RWPE2 (cell line): Measurements from ENCODE around the gene ITPR3.

Experiments
- ATAC-seq: fragments of 200-7000 bp; cut with Tn5 transposase; 3 replicates; pipeline ENCODE4 v1.9.1; 2021; ENCODE audit warnings: low read depth
- DNase-seq: peaks from one replicate; pipeline ENCODE4 v3.0.0-alpha.2; 2020; ENCODE audit warnings: low spot score
- H3K27ac ChIP-seq: fragments of 450-650 bp; 2 replicates; pipeline ENCODE4 v1.5.1; 2017; ENCODE audit warnings: mild to moderate bottlenecking; ENCODE audit not compliant: poor library complexity, severe bottlenecking
- H3K27me3 ChIP-seq: fragments of 250-450 bp; sonication (Bioruptor Pico); 2 replicates; pipeline ENCODE4 v1.5.1; 2021; ENCODE audit warnings: mild to moderate bottlenecking, moderate library complexity; ENCODE audit not compliant: insufficient read depth, poor library complexity, severe bottlenecking
- H3K36me3 ChIP-seq: fragments of 250-450 bp; sonication (Bioruptor Pico); 2 replicates; pipeline ENCODE4 v1.5.1; 2020; ENCODE audit warnings: low read depth, mild to moderate bottlenecking, moderate library complexity
- H3K4me1 ChIP-seq: fragments of 250-450 bp; sonication (Bioruptor Pico); 2 replicates; pipeline ENCODE4 v1.5.1; 2021; ENCODE audit warnings: mild to moderate bottlenecking, moderate library complexity; ENCODE audit not compliant: insufficient read depth, poor library complexity, severe bottlenecking
- H3K4me3 ChIP-seq: fragments of 250-450 bp; sonication (Bioruptor Pico); 2 replicates; pipeline ENCODE4 v1.5.1; 2021; ENCODE audit warnings: mild to moderate bottlenecking, moderate library complexity; ENCODE audit not compliant: severe bottlenecking
- H3K9me3 ChIP-seq: fragments of 250-450 bp; sonication (Bioruptor Pico); 2 replicates; pipeline ENCODE4 v1.5.1; 2021; ENCODE audit warnings: mild to moderate bottlenecking, moderate library complexity; ENCODE audit not compliant: severe bottlenecking
- CTCF ChIP-seq: fragments of 450-650 bp; IDR thresholded peaks from one replicate; pipeline ENCODE4 v1.5.1; 2017; ENCODE audit warnings: mild to moderate bottlenecking, moderate library complexity; ENCODE audit not compliant: poor library complexity, severe bottlenecking

Gene ITPR3

GRCh38 chr6:33599413-33599938, 21.6 kb upstream of the ITPR3 start:
- Histone ChIP-seq H3K27ac (peak overlapping the region; percentile 64), H3K4me1 (peaks cover 12% of the 10 kb centered on the region), H3K4me3 (no peak overlapping the region), H3K9me3 (no peaks in the 10 kb centered on the region), H3K36me3 (no peaks in the 10 kb centered on the region), H3K27me3 (no peaks in the 10 kb centered on the region)
- DNase-seq (no peak), ATAC-seq (peak; percentile 74)
- no peak for TF ChIP-seq CTCF

GRCh38 chr6:33600761-33601160, 20.4 kb upstream of the ITPR3 start:
- H3K4me1 ChIP-seq = peaks cover 12% of the 10 kb centered on the region
- no peak overlapping the region for H3K4me3 ChIP-seq
- H3K27ac ChIP-seq = peak overlapping the region; percentile 64
- H3K27me3 ChIP-seq = no peaks in the 10 kb centered on the region
- DNase-seq (no peak), ATAC-seq (no peak)
- no peak for TF ChIP-seq CTCF
- no peaks in the 10 kb centered on the region for H3K9me3 ChIP-seq
- H3K36me3 ChIP-seq = no peaks in the 10 kb centered on the region

GRCh38 chr6:33602180-33602579, 18.9 kb upstream of the ITPR3 start:
- H3K27ac ChIP-seq = no peak overlapping the region
- ATAC-seq = no peak
- no peak for DNase-seq
- H3K4me3 ChIP-seq = no peak overlapping the region
- H3K27me3 ChIP-seq = no peaks in the 10 kb centered on the region
- no peaks in the 10 kb centered on the region for H3K9me3 ChIP-seq
- no peaks in the 10 kb centered on the region for H3K36me3 ChIP-seq
- H3K4me1 ChIP-seq = peaks cover 7% of the 10 kb centered on the region
- TF ChIP-seq CTCF = no peak

GRCh38 chr6:33604941-33605854, 15.9 kb upstream of the ITPR3 start:
- no peak for TF ChIP-seq CTCF
- ATAC-seq = no peak
- H3K4me1 ChIP-seq = peaks cover 11% of the 10 kb centered on the region
- H3K27ac ChIP-seq = no peak overlapping the region
- no peak overlapping the region for H3K4me3 ChIP-seq
- no peak for DNase-seq
- H3K36me3 ChIP-seq = no peaks in the 10 kb centered on the region
- no peaks in the 10 kb centered on the region for H3K9me3 ChIP-seq
- H3K27me3 ChIP-seq = no peaks in the 10 kb centered on the region

- no peak for DNase-seq
- H3K27ac ChIP-seq = no peak overlapping the region
- H3K9me3 ChIP-seq = no peaks in the 10 kb centered on the region
- H3K4me1 ChIP-seq = peaks cover 24% of the 10 kb centered on the region
- H3K36me3 ChIP-seq = no peaks in the 10 kb centered on the region
- no peaks in the 10 kb centered on the region for H3K27me3 ChIP-seq
- TF ChIP-seq CTCF = no peak
- H3K4me3 ChIP-seq = no peak overlapping the region
- no peak for ATAC-seq
Observed at GRCh38 chr6:33606642-33607041, 14.5 kb upstream of the ITPR3 start.
